ENCODE measurements around the gene RCOR1. TPM values are rescaled to one million over a fixed set of nuclear protein-coding genes. Genes with fewer than 3 reads are reported as not detected.
A peak's percentile ranks its signal among the peaks of the same experiment; 100 is the strongest.
"Not testable (repeated sequence)": the region's sequence is repeated elsewhere in the genome, so short reads cannot be mapped to it uniquely, and the experiment has no call there.

Gene RCOR1
- total RNA-seq, 1 experiment from 2014 or later: 15.1 TPM

DNA sequence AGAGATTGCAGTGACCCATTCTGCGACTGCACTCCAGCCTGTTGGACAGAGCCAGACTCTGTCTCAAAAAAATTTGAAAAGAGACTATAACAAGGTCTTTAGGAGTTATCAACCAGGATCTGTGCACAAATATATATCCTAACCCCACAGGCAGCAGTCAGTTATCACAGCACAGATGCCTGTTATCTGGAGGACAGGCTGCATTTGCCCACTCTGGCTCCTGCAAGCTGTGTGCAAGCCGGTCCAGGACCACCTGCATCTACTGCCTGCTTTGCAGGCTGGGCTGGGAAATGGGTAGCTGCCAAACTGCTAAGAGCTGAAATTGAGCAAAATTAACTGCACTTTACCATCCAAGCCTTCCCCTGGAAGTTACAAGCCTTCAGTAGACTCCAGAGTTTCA, 21.4 kb upstream of the RCOR1 start:
- no peak for DNase-seq (ENCODE audit: low read depth)

DNA sequence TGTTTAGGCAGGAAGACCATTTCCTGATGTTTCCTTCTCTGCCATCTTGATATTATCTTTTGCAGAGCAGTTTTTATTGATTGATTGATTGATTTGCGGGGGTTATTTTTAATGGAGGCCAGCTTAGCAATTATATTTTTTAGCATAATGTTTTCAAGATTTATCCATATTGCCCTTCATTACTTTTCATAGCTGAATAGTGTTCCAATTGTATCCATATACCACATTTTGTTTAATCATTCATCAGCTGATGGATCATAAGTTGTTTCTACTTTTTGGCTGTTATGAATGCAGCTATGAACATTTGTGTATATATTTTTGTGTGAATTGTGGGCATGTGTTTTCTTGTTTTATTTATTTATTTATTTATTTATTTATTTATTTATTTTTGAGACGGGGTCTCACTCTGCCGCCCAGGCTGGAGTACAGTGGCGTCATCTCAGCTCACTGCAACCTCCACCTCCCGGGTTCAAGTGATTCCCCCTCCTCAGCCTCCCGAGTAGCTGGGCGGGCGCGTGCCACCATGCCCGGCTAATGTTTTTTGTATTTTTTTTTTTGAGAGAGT, 20.9 kb upstream of the RCOR1 start:
- DNase-seq (ENCODE audit: low read depth): no peak

DNA sequence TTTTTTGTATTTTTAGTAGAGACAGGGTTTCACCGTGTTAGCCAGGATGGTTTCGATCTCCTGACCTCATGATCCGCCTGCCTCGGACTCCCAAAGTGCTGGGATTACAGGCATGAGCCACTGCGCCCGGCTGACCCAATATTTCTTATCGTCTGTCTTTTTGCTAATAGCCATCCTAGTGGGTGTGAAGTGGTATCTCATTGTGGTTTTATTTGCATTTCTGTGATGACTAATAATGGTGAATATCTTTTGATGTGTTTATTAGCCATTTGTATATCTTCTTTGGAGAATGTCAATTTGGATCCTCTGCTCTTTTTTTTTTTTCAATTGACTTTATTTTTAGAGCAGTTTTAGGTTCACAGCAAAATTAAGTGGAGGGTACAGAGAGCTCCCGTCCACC, 19.3 kb upstream of the RCOR1 start:
- not testable (repeated sequence) for DNase-seq (ENCODE audit: low read depth)

GRCh38 chr14:102573591-102574046, 18.8 kb upstream of the RCOR1 start:
- no peak for DNase-seq (ENCODE audit: low read depth)

DNA sequence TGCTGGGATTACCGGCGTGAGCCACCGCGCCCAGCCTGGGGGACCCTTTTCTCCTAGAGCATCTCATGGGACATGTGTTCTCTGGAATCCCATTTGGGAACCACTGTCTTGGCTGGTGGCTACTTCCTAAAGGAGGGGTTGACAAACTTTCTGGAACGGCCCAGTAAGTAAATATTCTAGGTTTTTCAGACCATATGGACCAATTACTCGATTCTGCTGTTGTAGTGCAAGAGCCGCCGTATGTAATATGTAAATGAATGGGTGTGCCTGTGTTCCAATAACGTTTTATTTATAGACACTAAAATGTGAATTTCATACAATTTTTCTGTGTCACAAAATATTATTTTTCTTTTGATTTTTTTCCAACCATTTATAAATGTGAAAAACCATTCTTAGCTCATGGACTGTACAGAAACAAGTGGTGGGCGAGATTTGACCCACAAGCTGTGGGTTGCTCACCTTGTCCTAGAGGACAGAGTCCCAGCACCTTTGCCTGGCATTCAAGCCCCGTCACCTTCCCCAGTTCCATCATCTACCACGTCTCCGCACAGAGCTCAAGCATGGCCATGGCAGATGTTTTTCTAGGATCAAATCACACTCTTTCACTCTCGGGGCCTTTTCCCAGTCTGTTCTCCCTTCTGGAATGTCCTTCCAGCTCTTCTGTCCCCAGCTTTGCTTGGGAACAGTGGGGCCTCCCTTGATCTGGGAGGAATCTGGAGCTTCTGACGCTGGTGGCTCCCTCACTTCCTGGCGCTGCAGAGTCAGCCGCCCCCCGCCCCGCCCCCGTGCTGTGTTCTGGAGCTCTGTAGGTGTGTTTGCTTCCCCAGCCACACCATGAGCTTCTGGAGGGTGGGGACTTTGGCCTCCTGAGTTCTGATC, 17.9 kb upstream of the RCOR1 start:
- no peak for DNase-seq (ENCODE audit: low read depth)

DNA sequence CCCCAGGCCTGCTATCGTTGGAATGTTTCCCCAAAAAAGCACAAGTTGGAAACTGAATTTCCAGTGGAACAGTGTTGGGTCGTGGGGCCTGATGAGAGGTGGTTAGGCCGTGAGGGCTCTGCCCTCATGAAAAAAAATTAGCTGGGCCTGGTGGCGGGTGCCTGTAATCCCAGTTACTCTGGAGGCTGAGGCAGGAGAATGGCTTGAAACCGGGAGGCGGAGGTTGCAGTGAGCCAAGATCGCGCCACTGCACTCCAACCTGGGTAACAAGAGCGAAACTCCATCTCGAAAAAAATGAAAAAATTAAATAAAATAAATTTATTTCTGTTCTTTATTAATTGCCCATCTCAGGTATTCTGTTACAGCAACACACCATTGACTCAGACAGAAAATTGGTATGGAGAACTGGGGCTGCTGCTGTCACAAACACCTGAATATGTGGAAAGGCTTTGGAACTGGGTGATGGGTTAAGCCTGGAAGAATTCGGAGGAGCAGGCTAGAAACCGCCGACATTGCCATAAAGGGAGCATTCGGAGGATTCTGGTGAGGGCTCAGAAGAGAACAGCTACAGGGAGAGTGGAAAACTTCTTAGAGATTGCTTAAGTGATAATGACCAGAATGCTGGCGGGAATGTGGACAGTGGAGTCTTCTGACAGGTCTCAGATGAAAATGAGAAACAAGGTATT, 17.1 kb upstream of the RCOR1 start:
- DNase-seq (ENCODE audit: low read depth): no peak

DNA sequence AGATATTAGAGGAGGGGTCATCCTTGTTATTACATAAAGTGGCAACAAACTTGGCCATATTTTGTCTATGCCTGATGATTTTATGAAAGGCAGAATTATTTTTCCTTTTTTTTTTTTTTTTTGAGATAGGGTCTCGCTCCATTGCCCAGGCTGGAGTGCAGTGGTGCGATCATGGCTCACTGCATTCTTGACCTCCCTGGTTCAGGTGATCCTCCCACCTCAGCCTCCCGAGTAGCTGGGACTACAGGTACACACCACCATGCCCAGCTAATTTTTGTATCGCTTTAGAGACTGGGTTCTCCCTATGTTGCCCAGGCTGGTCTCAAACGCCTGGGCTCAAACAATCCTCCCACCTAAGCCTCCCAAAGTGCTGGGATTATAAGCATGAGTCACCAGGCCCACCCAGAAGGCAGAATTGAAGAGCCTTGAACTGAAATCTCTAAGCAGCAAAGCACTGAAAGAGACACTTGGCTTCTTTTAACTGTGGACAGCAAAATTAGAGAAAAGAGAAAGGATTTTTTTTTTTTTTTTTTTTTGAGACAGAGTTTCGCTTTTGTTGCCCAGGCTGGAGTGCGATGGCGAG, 16.5 kb upstream of the RCOR1 start:
- DNase-seq (ENCODE audit: low read depth): not testable (repeated sequence)

- DNase-seq (ENCODE audit: low read depth): no peak
Observed at GRCh38 chr14:102578821-102579220, 13.6 kb upstream of the RCOR1 start.

- DNase-seq (ENCODE audit: low read depth): peak; percentile 77
Observed at GRCh38 chr14:102579696-102580549, 12.5 kb upstream of the RCOR1 start.

DNA sequence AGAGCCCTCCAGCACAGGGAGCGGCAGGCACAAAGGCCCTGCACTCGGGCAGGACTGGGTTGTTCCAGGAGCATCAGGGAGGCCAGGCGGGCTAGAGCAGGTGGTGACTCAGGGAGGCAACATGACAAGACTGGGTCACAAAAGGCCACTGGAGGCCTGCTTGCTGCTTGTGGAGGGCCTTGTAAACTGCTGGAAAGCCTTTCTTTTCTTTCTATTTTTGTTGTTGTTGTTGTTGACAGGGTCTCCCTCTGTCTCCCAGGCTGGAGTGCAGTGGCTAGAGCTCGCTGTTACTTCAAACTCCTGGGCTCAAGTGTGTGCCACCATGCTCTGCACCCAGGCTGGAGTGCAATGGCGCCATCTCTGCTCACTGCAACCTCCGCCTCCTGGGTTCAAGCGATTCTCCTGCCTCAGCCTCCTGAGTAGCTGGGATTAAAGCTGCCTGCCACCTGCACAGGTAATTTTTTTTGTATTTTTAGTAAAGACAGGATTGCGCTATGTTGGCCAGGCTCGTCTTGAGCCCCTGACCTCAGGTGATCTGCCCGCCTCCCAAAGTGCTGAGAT, 11.8 kb upstream of the RCOR1 start:
- peak; percentile 50 for DNase-seq (ENCODE audit: low read depth)

DNA sequence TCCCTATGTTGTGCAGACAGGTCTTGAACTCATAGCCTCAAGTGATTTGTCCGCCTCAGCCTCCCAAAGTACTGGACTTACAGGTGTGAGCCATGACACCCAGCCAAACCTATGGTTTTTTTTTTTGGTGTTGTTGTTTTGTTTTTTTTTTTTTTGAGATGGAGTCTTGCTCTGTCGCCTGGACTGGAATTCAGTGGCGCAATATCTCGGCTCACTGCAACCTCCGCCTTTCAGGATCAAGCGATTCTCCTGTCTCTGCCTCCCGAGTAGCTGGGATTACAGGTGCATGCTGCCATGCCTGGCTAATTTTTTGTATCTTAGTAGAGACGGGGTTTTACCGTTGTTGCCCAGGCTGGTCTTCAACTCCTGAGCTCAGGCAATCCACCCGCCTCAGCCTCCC, 11.3 kb upstream of the RCOR1 start:
- DNase-seq (ENCODE audit: low read depth): no peak

- DNase-seq (ENCODE audit: low read depth): no peak
Observed at GRCh38 chr14:102583726-102584125, 8.7 kb upstream of the RCOR1 start.

GRCh38 chr14:102584871-102585869, 7.3 kb upstream of the RCOR1 start:
- DNase-seq (ENCODE audit: low read depth): no peak

DNA sequence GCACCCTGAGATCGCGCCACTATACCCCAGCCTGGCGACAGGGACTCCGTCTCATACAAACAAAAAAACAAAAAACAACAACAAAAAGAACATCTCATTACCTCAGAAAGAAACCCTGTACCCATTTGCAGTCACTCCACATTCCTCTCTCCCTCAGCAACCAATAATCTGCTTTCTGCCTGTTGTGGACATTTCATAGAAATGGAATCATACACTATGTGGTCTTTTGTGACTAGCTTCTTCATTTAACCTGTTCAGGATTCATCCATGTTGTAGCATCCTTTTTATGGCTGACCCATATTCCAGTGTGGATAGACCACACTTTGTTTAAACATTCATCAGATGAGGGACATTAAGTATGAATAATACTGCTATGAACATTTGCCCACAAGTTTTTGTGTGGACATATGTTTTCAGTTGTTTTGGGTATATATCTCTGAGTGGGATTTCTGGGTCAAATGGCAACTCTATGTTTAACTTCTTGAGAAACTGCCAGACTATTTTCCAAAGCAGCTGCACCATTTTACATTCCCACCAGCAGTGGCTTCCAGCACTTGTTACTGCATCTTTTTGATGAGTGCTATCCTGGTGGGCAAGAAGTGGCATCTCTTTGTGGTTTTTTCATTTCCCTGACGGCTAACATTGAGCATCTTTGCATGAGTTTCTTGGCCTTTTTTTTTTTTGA, 5.9 kb upstream of the RCOR1 start:
- DNase-seq (ENCODE audit: low read depth): no peak

DNA sequence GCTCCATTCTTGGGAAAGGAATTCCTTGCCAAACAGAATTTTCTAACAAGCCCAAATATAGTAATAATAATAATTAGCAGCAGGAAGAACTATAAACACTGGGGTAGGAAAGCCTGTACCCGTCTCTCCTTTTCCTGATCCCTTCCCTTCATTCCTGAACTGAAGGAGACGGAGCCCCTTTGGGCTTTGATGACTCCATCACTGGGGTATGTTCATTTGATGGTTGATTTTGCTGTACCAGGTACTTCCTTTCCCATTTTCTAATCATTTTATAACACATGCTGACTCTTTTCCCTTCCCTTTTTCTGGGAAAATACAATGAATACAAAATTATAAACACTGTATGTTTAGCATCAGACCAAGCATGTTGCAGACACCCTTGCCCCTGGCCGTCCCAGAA, 3.6 kb upstream of the RCOR1 start:
- no peak for DNase-seq (ENCODE audit: low read depth)

- DNase-seq (ENCODE audit: low read depth): no peak
Observed at GRCh38 chr14:102589761-102590290, 2.6 kb upstream of the RCOR1 start.

GRCh38 chr14:102590667-102591099, 1.8 kb upstream of the RCOR1 start:
- DNase-seq (ENCODE audit: low read depth): peak; percentile 52

DNA sequence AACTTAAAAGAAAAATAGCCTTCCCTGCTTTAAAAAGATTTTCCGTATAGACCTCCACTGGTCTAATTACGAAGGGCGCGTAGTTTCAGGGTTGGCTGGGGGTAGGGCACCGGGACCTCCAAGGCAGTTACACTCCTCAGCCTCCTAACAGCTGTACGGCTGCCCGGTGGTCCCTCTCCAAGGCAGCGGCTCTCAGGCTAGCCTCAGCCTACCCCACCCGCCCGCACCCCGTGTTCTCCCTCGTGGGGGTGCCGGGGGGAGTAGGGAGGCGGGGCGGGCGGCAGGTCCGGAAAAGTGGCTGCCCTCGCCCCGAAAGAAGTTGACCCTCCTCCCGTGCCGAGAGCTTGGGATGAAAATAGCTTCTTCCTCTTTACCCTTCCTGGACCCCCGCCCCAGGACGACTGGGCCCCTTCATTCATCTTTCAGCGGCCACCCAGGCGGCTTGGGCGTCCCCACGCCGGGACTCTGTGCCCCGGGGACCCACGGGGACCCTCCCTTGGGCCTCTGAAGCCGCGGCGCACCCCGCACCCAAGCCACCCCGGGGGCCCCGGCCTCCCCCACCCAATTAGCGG, 991 bp upstream of the RCOR1 start:
- peak; percentile 7 for DNase-seq (ENCODE audit: low read depth)

GRCh38 chr14:102592763-102593060, 263 bp downstream of the RCOR1 start:
- no peak for DNase-seq (ENCODE audit: low read depth)

Data from M059J (cell line).